Fibroblast of pulmonary artery (primary cell): ENCODE results near the gene CEP97.
"Not testable (repeated sequence)": the region's sequence is repeated elsewhere in the genome, so short reads cannot be mapped to it uniquely, and the experiment has no call there.

Experiments
- DNase-seq: peaks from one replicate; pipeline ENCODE4 v3.0.0-alpha.2; 2010; ENCODE audit warnings: low read depth
- H3K4me3 ChIP-seq: replicated peaks from 2 replicates; pipeline ENCODE4 v1.5.1; 2011; ENCODE audit warnings: low read depth, mild to moderate bottlenecking, control low read depth, low read length, moderate library complexity
- CTCF ChIP-seq: IDR thresholded peaks from 2 replicates; pipeline ENCODE4 v1.5.1; 2011; ENCODE audit warnings: mild to moderate bottlenecking, control low read depth, low read length, inconsistent platforms; ENCODE audit errors: missing control alignments

CEP97 gene

GRCh38 chr3:101690972-101691371 is 33.4 kb upstream of the CEP97 start:
- DNase-seq: no peak
- no peak overlapping the region for H3K4me3 ChIP-seq
- no peak for TF ChIP-seq CTCF

DNA sequence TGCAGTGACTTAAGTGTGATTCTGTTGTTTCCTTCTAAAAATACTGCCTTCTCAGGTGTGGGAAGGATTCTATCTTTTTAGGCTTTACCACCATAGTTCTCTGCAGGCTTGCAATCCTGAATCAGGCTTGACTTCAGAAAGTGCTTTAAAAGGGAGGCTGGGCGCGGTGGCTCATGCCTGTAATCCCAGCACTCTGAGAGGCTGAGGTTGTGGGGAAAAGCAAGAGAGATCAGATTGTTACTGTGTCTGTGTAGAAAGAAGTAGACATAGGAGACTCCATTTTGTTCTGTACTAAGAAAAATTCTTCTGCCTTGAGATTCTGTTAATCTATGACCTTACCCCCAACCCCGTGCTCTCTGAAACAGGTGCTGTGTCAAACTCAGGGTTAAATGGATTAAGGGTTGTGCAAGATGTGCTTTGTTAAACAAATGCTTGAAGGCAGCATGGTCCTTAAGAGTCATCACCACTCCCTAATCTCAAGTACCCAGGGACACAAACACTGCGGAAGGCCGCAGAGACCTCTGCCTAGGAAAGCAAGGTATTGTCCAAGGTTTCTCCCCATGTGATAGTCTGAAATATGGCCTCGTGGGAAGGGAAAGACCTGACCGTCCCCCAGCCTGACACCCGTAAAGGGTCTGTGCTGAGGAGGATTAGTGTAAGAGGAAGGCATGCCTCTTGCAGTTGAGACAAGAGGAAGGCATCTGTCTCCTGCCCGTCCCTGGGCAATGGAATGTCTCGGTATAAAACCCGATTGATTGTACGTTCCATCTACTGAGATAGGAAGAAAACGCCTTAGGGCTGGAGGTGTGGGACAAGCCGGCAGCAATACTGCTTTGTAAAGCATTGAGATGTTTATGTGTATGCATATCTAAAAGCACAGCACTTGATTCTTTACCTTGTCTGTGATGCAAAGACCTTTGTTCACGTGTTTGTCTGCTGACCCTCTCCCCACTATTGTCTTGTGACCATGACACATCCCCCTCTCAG is 32.4 kb upstream of the CEP97 start:
- DNase-seq, H3K4me3 ChIP-seq: not testable (repeated sequence)

DNA sequence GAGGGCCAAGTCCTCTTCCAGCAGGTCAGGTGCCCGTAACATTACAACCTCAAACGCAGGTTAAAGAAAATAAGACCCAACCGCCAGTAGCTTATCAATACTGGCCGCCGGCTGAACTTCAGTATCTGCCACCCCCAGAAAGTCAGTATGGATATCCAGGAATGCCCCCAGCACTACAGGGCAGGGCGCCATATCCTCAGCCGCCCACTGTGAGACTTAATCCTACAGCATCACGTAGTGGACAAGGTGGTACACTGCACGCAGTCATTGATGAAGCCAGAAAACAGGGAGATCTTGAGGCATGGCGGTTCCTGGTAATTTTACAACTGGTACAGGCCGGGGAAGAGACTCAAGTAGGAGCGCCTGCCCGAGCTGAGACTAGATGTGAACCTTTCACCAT is 30.9 kb upstream of the CEP97 start:
- not testable (repeated sequence) for H3K4me3 ChIP-seq
- TF ChIP-seq CTCF: peak; percentile 58
- DNase-seq: peak; percentile 75

DNA sequence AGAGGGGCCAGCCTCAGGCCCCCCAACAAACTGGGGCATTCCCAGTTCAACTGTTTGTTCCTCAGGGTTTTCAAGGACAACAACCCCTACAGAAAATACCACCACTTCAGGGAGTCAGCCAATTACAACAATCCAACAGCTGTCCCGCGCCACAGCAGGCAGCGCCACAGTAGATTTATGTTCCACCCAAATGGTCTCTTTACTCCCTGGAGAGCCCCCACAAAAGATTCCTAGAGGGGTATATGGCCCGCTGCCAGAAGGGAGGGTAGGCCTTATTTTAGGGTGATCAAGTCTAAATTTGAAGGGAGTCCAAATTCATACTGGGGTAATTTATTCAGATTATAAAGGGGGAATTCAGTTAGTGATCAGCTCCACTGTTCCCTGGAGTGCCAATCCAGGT is 29.6 kb upstream of the CEP97 start:
- DNase-seq, H3K4me3 ChIP-seq: not testable (repeated sequence)

DNA sequence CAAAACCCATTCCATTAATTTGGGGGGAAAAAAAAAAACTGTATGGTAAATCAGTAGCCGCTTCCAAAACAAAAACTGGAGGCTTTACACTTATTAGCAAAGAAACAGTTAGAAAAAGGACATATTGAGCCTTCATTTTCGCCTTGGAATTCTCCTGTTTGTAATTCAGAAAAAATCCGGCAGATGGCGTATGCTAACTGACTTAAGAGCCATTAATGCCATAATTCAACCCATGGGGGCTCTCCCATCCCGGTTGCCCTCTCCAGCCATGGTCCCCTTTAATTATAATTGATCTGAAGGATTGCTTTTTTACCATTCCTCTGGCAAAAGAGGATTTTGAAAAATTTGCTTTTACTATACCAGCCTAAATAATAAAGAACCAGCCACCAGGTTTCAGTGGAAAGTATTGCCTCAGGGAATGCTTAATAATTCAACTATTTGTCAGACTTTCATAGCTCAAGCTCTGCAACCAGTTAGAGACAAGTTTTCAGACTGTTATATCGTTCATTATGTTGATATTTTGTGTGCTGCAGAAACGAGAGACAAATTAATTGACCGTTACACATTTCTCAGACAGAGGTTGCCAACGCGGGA is 28.5 kb upstream of the CEP97 start:
- no peak overlapping the region for H3K4me3 ChIP-seq
- peak; percentile 74 for DNase-seq
- peak; percentile 56 for TF ChIP-seq CTCF

- TF ChIP-seq CTCF: no peak
- no peak overlapping the region for H3K4me3 ChIP-seq
- no peak for DNase-seq
Observed at GRCh38 chr3:101701696-101702634, 22.4 kb upstream of the CEP97 start.

GRCh38 chr3:101702726-101703125 is 21.7 kb upstream of the CEP97 start:
- no peak for DNase-seq
- no peak for TF ChIP-seq CTCF
- H3K4me3 ChIP-seq: no peak overlapping the region
